Uterus (tissue), 4 donors: Measurements from ENCODE around the gene FHIT. TPM values are rescaled to one million over a fixed set of nuclear protein-coding genes. Genes with fewer than 3 reads are reported as not detected.

ENCODE experiments used
- DNase-seq, 2 donors: peaks; one replicate each; pipeline ENCODE4 v3.0.0-alpha.2; 2019 to 2020
- H3K27ac ChIP-seq, 2 donors: fragments of 200-600 bp; sonication (generic); 1 replicate in 1 of 2; 2 replicates in 1 of 2; pipeline ENCODE4 v1.5.1; 2016 to 2018
- H3K27me3 ChIP-seq, 2 donors: fragments of 200-600 bp; sonication (generic); one replicate each; pipeline ENCODE4 v1.5.1; 2018 to 2019; ENCODE audit warnings: control low read depth in 1 of 2
- H3K36me3 ChIP-seq, 2 donors: fragments of 200-600 bp; sonication (generic); one replicate each; pipeline ENCODE4 v1.5.1; 2019; ENCODE audit warnings: control low read depth in 1 of 2
- H3K4me1 ChIP-seq, 2 donors: fragments of 200-600 bp; sonication (generic); one replicate each; pipeline ENCODE4 v1.5.1; 2018 to 2019; ENCODE audit warnings: control low read depth in 1 of 2
- H3K4me3 ChIP-seq, 2 donors: fragments of 200-600 bp; sonication (generic); 1 replicate in 1 of 2; 2 replicates in 1 of 2; pipeline ENCODE4 v1.5.1; 2018 to 2019; ENCODE audit warnings: mild to moderate bottlenecking in 1 of 2
- H3K9me3 ChIP-seq, 2 donors: fragments of 200-600 bp; sonication (generic); one replicate each; pipeline ENCODE4 v1.5.1; 2019; ENCODE audit warnings: control low read depth in 1 of 2
- CTCF ChIP-seq, 4 experiments: fragments of 200-600 bp in 2 of 4; fragments of 450-650 bp in 2 of 4; sonication (generic) in 2 of 4; IDR thresholded peaks; one replicate each; pipeline ENCODE4 v1.5.1; 2016 to 2019; ENCODE audit warnings: antibody characterized with exemption in 4 of 4, mild to moderate bottlenecking in 2 of 4, moderate library complexity in 1 of 4
- POLR2A ChIP-seq, 2 donors: fragments of 450-650 bp; IDR thresholded peaks; one replicate each; pipeline ENCODE4 v1.6.1; 2016; ENCODE audit warnings: antibody characterized with exemption in 2 of 2, mild to moderate bottlenecking in 1 of 2, moderate library complexity in 1 of 2
- intact Hi-C: fragments of 100-400 bp; cut with DNase I; formaldehyde crosslinking; loops from one replicate; pipeline ENCODE4 v1.15.1; 2023; ENCODE audit warnings: low total_unique reads
- total RNA-seq, 4 donors: library from RNA; depleted of rRNA in 3 of 4; stranded (reverse); fragments of >200 nt in 3 of 4; gene quantifications; one replicate each; pipeline versions ENCODE4 v1.1.0 to v1.2.4, GENCODE V29; 2014 to 2023
- donor health status: DM: yes; HTN: yes; CAD: no.

The FHIT gene
- total RNA-seq, 4 donors from 2014 or later: 1.3 to 15.2 (median 7.3) TPM

- intact Hi-C loops: no loop called here
- Histone ChIP-seq H3K36me3 (no peaks in the 10 kb centered on the region), H3K4me3 (no peak overlapping the region), H3K27me3 (no peaks in the 10 kb centered on the region), H3K4me1 (no peaks in the 10 kb centered on the region), H3K27ac (no peak overlapping the region), H3K9me3 (no peaks in the 10 kb centered on the region)
- TF ChIP-seq CTCF (IDR thresholded peaks at IDR 0.05): no peak
- DNase-seq: no peak
Measured at GRCh38 chr3:60176614-60177013, 1074.6 kb downstream of the FHIT start.

- no peak overlapping the region for H3K27ac ChIP-seq
- intact Hi-C loops: no loop called here
- H3K27me3 ChIP-seq: no peaks in the 10 kb centered on the region
- no peaks in the 10 kb centered on the region for H3K36me3 ChIP-seq
- H3K9me3 ChIP-seq: no peaks in the 10 kb centered on the region
- no peak overlapping the region for H3K4me3 ChIP-seq
- TF ChIP-seq POLR2A (IDR thresholded peaks at IDR 0.05): no peak
- no peak for TF ChIP-seq CTCF (IDR thresholded peaks at IDR 0.05)
- H3K4me1 ChIP-seq: no peaks in the 10 kb centered on the region
- no peak for DNase-seq
Measured at GRCh38 chr3:60175680-60176079, 1075.6 kb downstream of the FHIT start.

GRCh38 chr3:60169755-60170154 lies 1081.5 kb downstream of the FHIT start:
- intact Hi-C loops: no loop called here
- Histone ChIP-seq H3K4me1 (no peaks in the 10 kb centered on the region), H3K27me3 (no peaks in the 10 kb centered on the region), H3K4me3 (no peak overlapping the region), H3K36me3 (no peaks in the 10 kb centered on the region), H3K9me3 (no peaks in the 10 kb centered on the region), H3K27ac (no peak overlapping the region)
- DNase-seq: no peak
- TF ChIP-seq POLR2A (IDR thresholded peaks at IDR 0.05) (no peak), CTCF (IDR thresholded peaks at IDR 0.05) (no peak)

GRCh38 chr3:60167186-60167585 lies 1084.1 kb downstream of the FHIT start:
- Histone ChIP-seq H3K27ac (no peak overlapping the region), H3K4me3 (no peak overlapping the region)
- intact Hi-C loops: no loop called here

More at GRCh38 chr3:60167186-60167585, 1084.1 kb downstream of the FHIT start:
- TF ChIP-seq CTCF (IDR thresholded peaks at IDR 0.05) (no peak), POLR2A (IDR thresholded peaks at IDR 0.05) (no peak)
- DNase-seq: no peak
- Histone ChIP-seq H3K4me1 (no peaks in the 10 kb centered on the region), H3K36me3 (no peaks in the 10 kb centered on the region), H3K27me3 (no peaks in the 10 kb centered on the region), H3K9me3 (no peaks in the 10 kb centered on the region)
